Measurements from ENCODE around the gene DIP2C.

DIP2C gene

GRCh38 chr10:595473-595872 is 94.0 kb downstream of the DIP2C start:
- H3K36me3 ChIP-seq (ENCODE audit: control insufficient read depth, insufficient read depth, low read length) = no peaks in the 10 kb centered on the region
- no peaks in the 10 kb centered on the region; the same call in 1 of the 2 replicates for H3K27me3 ChIP-seq (replicated peaks; ENCODE audit: control insufficient read depth, insufficient read depth, low read length)
- H3K4me3 ChIP-seq (replicated peaks; ENCODE audit: low read depth, low read length) = no peak overlapping the region
- DNase-seq (ENCODE audit: extremely low read depth, insufficient read length) = no peak
- TF ChIP-seq CTCF (IDR thresholded peaks at IDR 0.05; ENCODE audit: insufficient read depth, low read length, poor library complexity, severe bottlenecking) = no peak

- no peaks in the 10 kb centered on the region; the same call in 1 of the 2 replicates for H3K27me3 ChIP-seq (replicated peaks; ENCODE audit: control insufficient read depth, insufficient read depth, low read length)
- no peak for TF ChIP-seq CTCF (IDR thresholded peaks at IDR 0.05; ENCODE audit: insufficient read depth, low read length, poor library complexity, severe bottlenecking)
- H3K36me3 ChIP-seq (ENCODE audit: control insufficient read depth, insufficient read depth, low read length) = no peaks in the 10 kb centered on the region
- H3K4me3 ChIP-seq (replicated peaks; ENCODE audit: low read depth, low read length) = no peak overlapping the region
- DNase-seq (ENCODE audit: extremely low read depth, insufficient read length) = no peak
Measured at GRCh38 chr10:594584-595270, 94.7 kb downstream of the DIP2C start.

- Histone ChIP-seq H3K27me3 (replicated peaks; ENCODE audit: control insufficient read depth, insufficient read depth, low read length) (no peaks in the 10 kb centered on the region; the same call in 1 of the 2 replicates), H3K36me3 (ENCODE audit: control insufficient read depth, insufficient read depth, low read length) (no peaks in the 10 kb centered on the region), H3K4me3 (replicated peaks; ENCODE audit: low read depth, low read length) (no peak overlapping the region)
- DNase-seq (ENCODE audit: extremely low read depth, insufficient read length) = no peak
- no peak for TF ChIP-seq CTCF (IDR thresholded peaks at IDR 0.05; ENCODE audit: insufficient read depth, low read length, poor library complexity, severe bottlenecking)
Measured at GRCh38 chr10:593901-594457, 95.5 kb downstream of the DIP2C start.

DNA sequence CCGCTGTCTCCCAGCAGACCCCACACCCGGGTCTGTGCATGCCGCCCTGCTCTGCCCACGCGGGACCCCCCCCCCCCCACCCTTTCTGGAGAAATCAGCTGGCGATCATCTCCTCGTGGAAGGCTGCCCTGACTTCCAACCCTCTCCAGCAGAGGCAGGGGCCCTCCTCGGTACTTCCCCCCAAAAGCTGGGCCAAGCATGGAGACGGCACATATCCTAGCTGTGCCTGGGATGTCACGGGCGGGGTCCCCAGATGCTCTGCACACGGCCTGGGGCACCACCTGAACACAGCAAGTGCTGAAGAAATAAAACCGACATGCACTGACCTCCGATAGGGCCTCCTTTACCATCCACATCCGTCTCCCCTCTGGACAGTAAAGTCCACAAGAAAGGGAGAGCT is 96.0 kb downstream of the DIP2C start:
- no peaks in the 10 kb centered on the region for H3K36me3 ChIP-seq (ENCODE audit: control insufficient read depth, insufficient read depth, low read length)
- H3K4me3 ChIP-seq (replicated peaks; ENCODE audit: low read depth, low read length) = no peak overlapping the region
- no peak for TF ChIP-seq CTCF (IDR thresholded peaks at IDR 0.05; ENCODE audit: insufficient read depth, low read length, poor library complexity, severe bottlenecking)
- H3K27me3 ChIP-seq (replicated peaks; ENCODE audit: control insufficient read depth, insufficient read depth, low read length) = no peaks in the 10 kb centered on the region; the same call in 1 of the 2 replicates
- no peak for DNase-seq (ENCODE audit: extremely low read depth, insufficient read length)

GRCh38 chr10:593016-593415 is 96.5 kb downstream of the DIP2C start:
- no peak for DNase-seq (ENCODE audit: extremely low read depth, insufficient read length)
- no peak for TF ChIP-seq CTCF (IDR thresholded peaks at IDR 0.05; ENCODE audit: insufficient read depth, low read length, poor library complexity, severe bottlenecking)
- Histone ChIP-seq H3K27me3 (replicated peaks; ENCODE audit: control insufficient read depth, insufficient read depth, low read length) (no peaks in the 10 kb centered on the region; the same call in 1 of the 2 replicates), H3K36me3 (ENCODE audit: control insufficient read depth, insufficient read depth, low read length) (no peaks in the 10 kb centered on the region), H3K4me3 (replicated peaks; ENCODE audit: low read depth, low read length) (no peak overlapping the region)
